Transverse colon (tissue), 4 donors: Measurements from ENCODE around the gene TTC21A. TPM values are rescaled to one million over a fixed set of nuclear protein-coding genes. Genes with fewer than 3 reads are reported as not detected.

Experiments used
- DNase-seq: peaks from one replicate; pipeline ENCODE4 v3.0.0-alpha.2; 2019
- H3K27ac ChIP-seq, 4 donors: fragments of 200-600 bp; sonication (generic); 2 replicates each; pipeline ENCODE4 v1.5.1; 2016 to 2018; ENCODE audit warnings: inconsistent platforms in 4 of 4
- H3K27me3 ChIP-seq: fragments of 200-600 bp; sonication (generic); 2 replicates; pipeline ENCODE4 v1.5.1; 2017; ENCODE audit warnings: inconsistent platforms
- H3K36me3 ChIP-seq, 4 donors: fragments of 200-600 bp; sonication (generic); 2 replicates each; pipeline ENCODE4 v1.5.1; 2017 to 2019; ENCODE audit warnings: inconsistent platforms in 4 of 4
- H3K4me1 ChIP-seq, 4 donors: fragments of 200-600 bp; sonication (generic); 2 replicates each; pipeline ENCODE4 v1.5.1; 2017 to 2020; ENCODE audit warnings: inconsistent platforms in 4 of 4
- H3K4me3 ChIP-seq, 4 donors: fragments of 200-600 bp; sonication (generic); 1 replicate in 1 of 4; 2 replicates in 3 of 4; pipeline versions ENCODE4 v1.5.1 to v1.6.1; 2017 to 2019; ENCODE audit warnings: inconsistent platforms in 4 of 4
- H3K9me3 ChIP-seq, 2 donors: fragments of 200-600 bp; sonication (generic); 2 replicates each; pipeline ENCODE4 v1.5.1; 2017 to 2019; ENCODE audit warnings: inconsistent platforms in 2 of 2
- CTCF ChIP-seq, 5 experiments: fragments of 200-600 bp in 3 of 5; fragments of 450-650 bp in 2 of 5; sonication (generic) in 3 of 5; IDR thresholded peaks; 1 replicate in 2 of 5; 2 replicates in 3 of 5; pipeline ENCODE4 v1.5.1; 2016 to 2017; ENCODE audit warnings: antibody characterized with exemption in 5 of 5, inconsistent platforms in 3 of 5, mild to moderate bottlenecking in 2 of 5, moderate library complexity in 1 of 5
- EP300 ChIP-seq: sonication (generic); formaldehyde crosslinking; IDR thresholded peaks from one replicate; pipeline ENCODE4 v1.6.1; 2017; ENCODE audit warnings: antibody characterized with exemption, low read depth
- POLR2A ChIP-seq: fragments of 450-650 bp; IDR thresholded peaks from one replicate; pipeline ENCODE4 v1.6.1; 2016; ENCODE audit warnings: antibody characterized with exemption, mild to moderate bottlenecking, moderate library complexity
- POLR2AphosphoS5 ChIP-seq, 3 donors: sonication (generic); formaldehyde crosslinking; IDR thresholded peaks; one replicate each; pipeline ENCODE4 v1.6.1; 2016; ENCODE audit warnings: antibody characterized with exemption in 3 of 3
- WGBS, 2 donors: methylation state at CpG; one replicate each; pipeline ENCODE4 v1.1.5; 2018; ENCODE audit warnings: low coverage in 1 of 2; 5-methylcytosine and 5-hydroxymethylcytosine counted together
- in situ Hi-C, 4 donors: fragments of 200-750 bp; cut with MboI; loops; one replicate each; pipeline versions ENCODE4 v1.15.0 to v1.15.1; 2017; ENCODE audit warnings: low sequenced_read_pairs in 3 of 4, low pct_ligation_motif_present in 1 of 4, low pct_unique_long_range_greater_than_20kb in 1 of 4
- intact Hi-C: fragments of 100-400 bp; cut with DNase I; formaldehyde crosslinking; loops from one replicate; pipeline ENCODE4 v1.15.1; 2023; ENCODE audit warnings: low total_unique reads
- total RNA-seq, 4 donors: library from RNA; depleted of rRNA; stranded (reverse); fragments of >200 nt; gene quantifications; one replicate each; pipeline ENCODE4 v1.1.0, GENCODE V29; 2016

TTC21A gene
- total RNA-seq, 4 donors from 2014 or later, result 6.8 to 101 (median 30.3) TPM

- WGBS, 2 donors, result 74 to 80% methylated on average over 2 of the region's 2 CpGs
- DNase-seq, result no peak
- intact Hi-C loops, result no loop called here
- Histone ChIP-seq H3K36me3 (no peaks in the 10 kb centered on the region), H3K4me3 (no peak overlapping the region), H3K9me3 (no peaks in the 10 kb centered on the region), H3K4me1 (peaks cover 4 to 14% (median 9%) of the 10 kb centered on the region in 4 donors), H3K27me3 (no peaks in the 10 kb centered on the region), H3K27ac (no peak overlapping the region)
- in situ Hi-C loops, result no loop called here
- TF ChIP-seq EP300, result no peak
- no peak for TF ChIP-seq POLR2A
- no peak for TF ChIP-seq CTCF (IDR thresholded peaks at IDR 0.05)
- TF ChIP-seq POLR2AphosphoS5 (IDR thresholded peaks at IDR 0.05), result no peak
Observed at GRCh38 chr3:39173318-39174125, 66.0 kb downstream of the TTC21A start.

GRCh38 chr3:39176025-39176714, 68.7 kb downstream of the TTC21A start:
- in situ Hi-C loops (loop anchor here in 3 of 4 donors (25.0 kb wide), 2 partner anchors 111 to 211 kb away; partner anchors contain the start of genes SLC25A38 (in 3 of the 3) and CX3CR1 (in 1 of the 3)), intact Hi-C loops (no loop called here)
- Histone ChIP-seq H3K27me3 (no peaks in the 10 kb centered on the region), H3K4me1 (peaks cover 17 to 37% (median 28%) of the 10 kb centered on the region in 4 donors), H3K36me3 (no peaks in the 10 kb centered on the region), H3K9me3 (no peaks in the 10 kb centered on the region), H3K27ac (peak overlapping the region; percentile 84 to 94 (median 92)), H3K4me3 (no peak overlapping the region)
- 85 to 89% methylated on average over 4 to 6 of the region's 6 CpGs for WGBS, 2 donors
- DNase-seq, result no peak
- TF ChIP-seq CTCF (IDR thresholded peaks at IDR 0.05), result no peak
- TF ChIP-seq EP300, result no peak
- TF ChIP-seq POLR2A, result no peak
- no peak for TF ChIP-seq POLR2AphosphoS5 (IDR thresholded peaks at IDR 0.05)

- in situ Hi-C loops (loop anchor here in 3 of 4 donors (25.0 kb wide), 2 partner anchors 109 to 209 kb away; partner anchors contain the start of genes SLC25A38 (in 3 of the 3) and CX3CR1 (in 1 of the 3)), intact Hi-C loops (no loop called here)
- TF ChIP-seq POLR2A, result peak; percentile 64
- TF ChIP-seq CTCF (IDR thresholded peaks at IDR 0.05), result no peak
- peak; percentile 82 to 87 (median 83) for TF ChIP-seq POLR2AphosphoS5 (IDR thresholded peaks at IDR 0.05)
- no peak for TF ChIP-seq EP300
- Histone ChIP-seq H3K4me3 (peak overlapping the region in 3 of 4 donors; percentile 40 to 59 (median 44)), H3K9me3 (no peaks in the 10 kb centered on the region), H3K27ac (peak overlapping the region; percentile 84 to 94 (median 92)), H3K4me1 (peaks cover 20 to 43% (median 30%) of the 10 kb centered on the region in 4 donors), H3K27me3 (no peaks in the 10 kb centered on the region), H3K36me3 (no peaks in the 10 kb centered on the region)
- peak; percentile 87 for DNase-seq
- WGBS, 2 donors, result 1% methylated on average over 31 of the region's 32 CpGs; no CpG with 5 or more reads in 1 of the 2 donors
Observed at GRCh38 chr3:39177708-39178332, 70.3 kb downstream of the TTC21A start.
